NCI-H748 (cell line): ENCODE data around the gene PABPN1L.
"Not testable (repeated sequence)": the region's sequence is repeated elsewhere in the genome, so short reads cannot be mapped to it uniquely, and the experiment has no call there.

Experiments
- DNase-seq: peaks from one replicate; lab custom pipeline; 2025; ENCODE audit not compliant: unreplicated experiment; lab: John Stamatoyannopoulos, UW

Gene PABPN1L

GRCh38 chr16:88833086-88833485 lies 33.4 kb downstream of the PABPN1L start:
- DNase-seq: no peak

- DNase-seq: no peak
These were observed 34.6 kb downstream of the PABPN1L start for GRCh38 chr16:88831838-88832237.

GRCh38 chr16:88830783-88831182 lies 35.7 kb downstream of the PABPN1L start:
- no peak for DNase-seq

GRCh38 chr16:88830258-88830657 lies 36.2 kb downstream of the PABPN1L start:
- no peak for DNase-seq

GRCh38 chr16:88828711-88829110 lies 37.7 kb downstream of the PABPN1L start:
- no peak for DNase-seq

- DNase-seq: no peak
These were observed 38.7 kb downstream of the PABPN1L start for GRCh38 chr16:88827727-88828126.

- no peak for DNase-seq
These were observed 40.2 kb downstream of the PABPN1L start for GRCh38 chr16:88826070-88826840.

GRCh38 chr16:88825146-88825545 lies 41.3 kb downstream of the PABPN1L start:
- no peak for DNase-seq

GRCh38 chr16:88824256-88825077 lies 42.0 kb downstream of the PABPN1L start:
- no peak for DNase-seq

GRCh38 chr16:88823646-88824045 lies 42.8 kb downstream of the PABPN1L start:
- not testable (repeated sequence) for DNase-seq

- no peak for DNase-seq
These were observed 44.0 kb downstream of the PABPN1L start for GRCh38 chr16:88822281-88823040.

- no peak for DNase-seq
These were observed 45.2 kb downstream of the PABPN1L start for GRCh38 chr16:88821168-88821850.

GRCh38 chr16:88820385-88821025 lies 46.0 kb downstream of the PABPN1L start:
- no peak for DNase-seq

GRCh38 chr16:88819126-88819525 lies 47.3 kb downstream of the PABPN1L start:
- no peak for DNase-seq

GRCh38 chr16:88818575-88818874 lies 47.9 kb downstream of the PABPN1L start:
- no peak for DNase-seq

- no peak for DNase-seq
These were observed 48.5 kb downstream of the PABPN1L start for GRCh38 chr16:88817785-88818574.

GRCh38 chr16:88816736-88817535 lies 49.5 kb downstream of the PABPN1L start:
- DNase-seq: no peak

- DNase-seq: peak; percentile 64
These were observed 50.4 kb downstream of the PABPN1L start for GRCh38 chr16:88815901-88816589.
